Progenitor cell of endocrine pancreas (in vitro differentiated cells): ENCODE results near the gene DNER. TPM values are rescaled to one million over a fixed set of nuclear protein-coding genes. Genes with fewer than 3 reads are reported as not detected.
"Not testable (repeated sequence)": the region's sequence is repeated elsewhere in the genome, so short reads cannot be mapped to it uniquely, and the experiment has no call there.

Experiments used
- DNase-seq: peaks from one replicate; pipeline ENCODE4 v3.0.0; 2021; ENCODE audit warnings: low spot score; ENCODE audit not compliant: unreplicated experiment
- H3K27ac Mint-ChIP-seq: 2 replicates; pipeline ENCODE4 v1.8.0; 2021; ENCODE audit warnings: mild to moderate bottlenecking, moderate library complexity, mixed read lengths
- H3K27me3 Mint-ChIP-seq: 2 replicates; pipeline ENCODE4 v1.8.0; 2021; ENCODE audit warnings: mixed read lengths
- H3K36me3 Mint-ChIP-seq: 2 replicates; pipeline ENCODE4 v1.8.0; 2022; ENCODE audit warnings: mixed read lengths; ENCODE audit not compliant: insufficient read depth
- H3K4me1 Mint-ChIP-seq: 2 replicates; pipeline ENCODE4 v1.8.0; 2021; ENCODE audit warnings: low read depth, mixed read lengths
- H3K4me3 Mint-ChIP-seq: 2 replicates; pipeline ENCODE4 v1.8.0; 2021; ENCODE audit warnings: low read depth, mild to moderate bottlenecking, moderate library complexity, mixed read lengths
- H3K9me3 Mint-ChIP-seq: 2 replicates; pipeline ENCODE4 v1.8.0; 2021; ENCODE audit warnings: low read depth, mixed read lengths
- total RNA-seq: library from RNA; stranded (reverse); gene quantifications from 2 replicates; pipeline ENCODE4 v1.2.1, GENCODE V29; 2021
- TF ChIP-seq, protein P1 (sequence below): fragments of 200-600 bp; sonication (generic); IDR thresholded peaks from one replicate; pipeline ENCODE4 v1.5.0; 2021; ENCODE audit warnings: antibody characterized with exemption, mild to moderate bottlenecking; ENCODE audit not compliant: unreplicated experiment

DNER gene
- total RNA-seq, 1 donor from 2014 or later = 0.91 TPM

- Mint-ChIP-seq H3K27me3 (no peaks in the 10 kb centered on the region), H3K4me3 (no peak overlapping the region), H3K27ac (no peak overlapping the region), H3K36me3 (no peaks in the 10 kb centered on the region), H3K4me1 (no peaks in the 10 kb centered on the region), H3K9me3 (peaks cover 25% of the 10 kb centered on the region)
- TF ChIP-seq, protein P1, sequence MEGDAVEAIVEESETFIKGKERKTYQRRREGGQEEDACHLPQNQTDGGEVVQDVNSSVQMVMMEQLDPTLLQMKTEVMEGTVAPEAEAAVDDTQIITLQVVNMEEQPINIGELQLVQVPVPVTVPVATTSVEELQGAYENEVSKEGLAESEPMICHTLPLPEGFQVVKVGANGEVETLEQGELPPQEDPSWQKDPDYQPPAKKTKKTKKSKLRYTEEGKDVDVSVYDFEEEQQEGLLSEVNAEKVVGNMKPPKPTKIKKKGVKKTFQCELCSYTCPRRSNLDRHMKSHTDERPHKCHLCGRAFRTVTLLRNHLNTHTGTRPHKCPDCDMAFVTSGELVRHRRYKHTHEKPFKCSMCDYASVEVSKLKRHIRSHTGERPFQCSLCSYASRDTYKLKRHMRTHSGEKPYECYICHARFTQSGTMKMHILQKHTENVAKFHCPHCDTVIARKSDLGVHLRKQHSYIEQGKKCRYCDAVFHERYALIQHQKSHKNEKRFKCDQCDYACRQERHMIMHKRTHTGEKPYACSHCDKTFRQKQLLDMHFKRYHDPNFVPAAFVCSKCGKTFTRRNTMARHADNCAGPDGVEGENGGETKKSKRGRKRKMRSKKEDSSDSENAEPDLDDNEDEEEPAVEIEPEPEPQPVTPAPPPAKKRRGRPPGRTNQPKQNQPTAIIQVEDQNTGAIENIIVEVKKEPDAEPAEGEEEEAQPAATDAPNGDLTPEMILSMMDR = no peak
- no peak for DNase-seq
Observed at GRCh38 chr2:229380101-229380625, 334.2 kb downstream of the DNER start.

DNA sequence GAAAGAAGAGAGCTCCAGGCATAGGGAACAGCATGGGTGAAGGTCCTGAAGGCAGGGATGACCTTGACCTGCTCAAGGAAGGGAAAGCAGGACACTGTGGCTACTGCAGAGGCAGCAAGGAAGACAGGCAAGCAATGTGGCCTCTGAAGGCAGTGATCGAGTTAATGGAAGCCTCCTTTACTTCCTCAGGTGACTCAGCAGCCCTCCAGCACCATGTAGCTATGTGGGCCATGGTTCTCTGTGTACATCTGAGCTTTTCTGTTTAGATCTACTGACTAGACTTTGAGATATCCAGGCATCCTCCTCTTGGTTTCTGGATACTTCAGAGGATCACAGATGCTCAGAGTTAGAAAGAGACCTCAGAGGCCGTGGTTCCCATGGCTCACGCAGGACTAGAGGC, 336.0 kb downstream of the DNER start:
- DNase-seq = no peak
- Mint-ChIP-seq H3K36me3 (no peaks in the 10 kb centered on the region), H3K27ac (no peak overlapping the region), H3K27me3 (no peaks in the 10 kb centered on the region), H3K4me1 (no peaks in the 10 kb centered on the region), H3K4me3 (no peak overlapping the region), H3K9me3 (peaks cover 8% of the 10 kb centered on the region)
- TF ChIP-seq, protein P1 = no peak

- DNase-seq = no peak
- Mint-ChIP-seq H3K4me1 (no peaks in the 10 kb centered on the region), H3K4me3 (no peak overlapping the region), H3K36me3 (no peaks in the 10 kb centered on the region), H3K9me3 (no peaks in the 10 kb centered on the region), H3K27me3 (no peaks in the 10 kb centered on the region), H3K27ac (no peak overlapping the region)
- TF ChIP-seq, protein P1 = no peak
Observed at GRCh38 chr2:229376866-229377265, 337.5 kb downstream of the DNER start.

DNA sequence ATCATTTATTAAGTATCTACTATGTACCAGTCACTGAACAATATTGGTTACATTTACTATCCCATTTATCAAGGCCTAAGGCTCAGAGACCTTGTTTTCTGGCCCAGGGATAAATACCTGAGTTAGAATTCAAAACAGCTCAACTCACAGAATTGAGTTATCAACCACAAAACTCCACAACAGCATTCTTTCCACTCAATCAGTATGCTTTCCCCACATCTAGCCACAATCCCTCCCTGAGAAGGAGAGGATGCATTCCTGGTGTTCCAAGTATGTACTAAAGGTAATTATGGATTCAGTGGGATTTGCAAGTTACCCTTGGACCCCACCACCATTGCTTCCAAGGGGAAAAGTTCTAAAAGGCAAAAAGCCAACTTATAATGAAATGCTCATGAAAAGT, 339.1 kb downstream of the DNER start:
- Mint-ChIP-seq H3K4me3 (no peak overlapping the region), H3K36me3 (no peaks in the 10 kb centered on the region), H3K4me1 (no peaks in the 10 kb centered on the region), H3K27ac (no peak overlapping the region), H3K9me3 (no peaks in the 10 kb centered on the region), H3K27me3 (no peaks in the 10 kb centered on the region)
- DNase-seq = no peak
- TF ChIP-seq, protein P1 = no peak

GRCh38 chr2:229373311-229373710, 341.0 kb downstream of the DNER start:
- not testable (repeated sequence) for H3K36me3 Mint-ChIP-seq, H3K27ac Mint-ChIP-seq, H3K4me1 Mint-ChIP-seq, H3K27me3 Mint-ChIP-seq, DNase-seq, H3K4me3 Mint-ChIP-seq, H3K9me3 Mint-ChIP-seq

GRCh38 chr2:229372207-229372606, 342.1 kb downstream of the DNER start:
- DNase-seq = no peak
- H3K36me3 Mint-ChIP-seq = no peaks in the 10 kb centered on the region
- TF ChIP-seq, protein P1 = no peak
- no peak overlapping the region for H3K27ac Mint-ChIP-seq
- H3K4me3 Mint-ChIP-seq = no peak overlapping the region
- H3K27me3 Mint-ChIP-seq = no peaks in the 10 kb centered on the region
- no peaks in the 10 kb centered on the region for H3K4me1 Mint-ChIP-seq
- H3K9me3 Mint-ChIP-seq = peaks cover 5% of the 10 kb centered on the region
